Measurements from ENCODE around the gene DUSP9.

DUSP9 gene

DNA sequence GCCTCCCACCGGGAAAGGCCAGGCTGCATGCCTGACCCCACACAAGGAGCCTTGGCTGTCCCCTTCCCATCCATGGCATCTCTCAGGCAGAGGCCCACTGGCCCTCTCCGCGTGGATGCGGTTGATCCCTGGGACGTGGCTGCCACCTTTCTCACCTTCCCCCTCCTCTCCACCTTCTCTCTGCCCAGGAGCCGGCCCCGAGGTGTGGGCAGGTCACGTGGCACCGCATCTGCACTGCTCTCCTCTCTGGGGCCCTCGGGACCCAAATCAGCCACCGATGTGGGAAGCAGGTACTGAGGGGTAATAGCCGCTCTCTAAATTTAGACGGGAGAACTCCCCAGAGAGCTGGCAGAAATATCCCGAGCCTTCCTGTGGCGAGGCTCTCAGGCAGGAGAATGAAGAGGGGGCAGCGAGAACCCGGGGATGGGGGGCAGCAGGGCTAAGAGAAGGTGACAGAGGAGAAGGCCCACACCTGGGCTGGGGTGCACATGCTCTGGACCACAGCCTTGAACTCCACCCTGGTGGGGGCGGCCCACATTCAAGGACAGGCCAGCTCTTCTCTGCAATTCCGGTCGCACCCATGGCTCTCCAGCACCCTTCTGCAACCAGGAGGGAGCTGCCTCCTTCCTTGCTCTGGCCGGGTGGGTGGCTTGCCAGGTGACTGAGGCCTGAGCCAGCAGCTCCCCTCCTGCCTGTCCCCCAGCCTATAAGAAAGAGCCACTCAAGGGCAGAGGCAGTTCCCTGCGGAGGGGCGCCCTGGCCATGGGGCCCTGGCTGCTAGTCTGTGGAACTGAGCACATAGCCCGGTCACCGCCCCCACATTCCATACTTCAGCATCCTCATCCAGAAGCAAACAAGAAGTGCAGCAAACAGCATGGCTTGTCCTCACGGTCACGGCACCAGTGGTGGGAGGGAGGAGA, 9.6 kb upstream of the DUSP9 start:
- DNase-seq, result no peak

DNA sequence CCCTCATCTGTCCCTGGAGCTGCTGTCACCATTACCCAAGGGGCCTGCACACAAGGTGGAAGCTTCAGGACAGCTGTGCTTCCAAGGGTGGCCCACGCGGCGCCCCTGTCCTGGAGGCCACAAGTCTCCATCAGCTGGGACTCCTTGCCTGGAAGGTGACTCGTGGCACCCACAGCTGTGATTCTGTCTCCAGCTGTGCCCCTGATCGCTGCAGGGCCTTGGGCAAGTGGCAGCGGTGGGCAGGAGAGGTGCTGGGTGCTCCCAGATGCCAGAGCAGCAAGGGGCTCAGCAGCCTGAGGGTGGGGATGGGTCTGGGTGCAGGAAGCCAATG, 9.0 kb upstream of the DUSP9 start:
- DNase-seq, result no peak

DNA sequence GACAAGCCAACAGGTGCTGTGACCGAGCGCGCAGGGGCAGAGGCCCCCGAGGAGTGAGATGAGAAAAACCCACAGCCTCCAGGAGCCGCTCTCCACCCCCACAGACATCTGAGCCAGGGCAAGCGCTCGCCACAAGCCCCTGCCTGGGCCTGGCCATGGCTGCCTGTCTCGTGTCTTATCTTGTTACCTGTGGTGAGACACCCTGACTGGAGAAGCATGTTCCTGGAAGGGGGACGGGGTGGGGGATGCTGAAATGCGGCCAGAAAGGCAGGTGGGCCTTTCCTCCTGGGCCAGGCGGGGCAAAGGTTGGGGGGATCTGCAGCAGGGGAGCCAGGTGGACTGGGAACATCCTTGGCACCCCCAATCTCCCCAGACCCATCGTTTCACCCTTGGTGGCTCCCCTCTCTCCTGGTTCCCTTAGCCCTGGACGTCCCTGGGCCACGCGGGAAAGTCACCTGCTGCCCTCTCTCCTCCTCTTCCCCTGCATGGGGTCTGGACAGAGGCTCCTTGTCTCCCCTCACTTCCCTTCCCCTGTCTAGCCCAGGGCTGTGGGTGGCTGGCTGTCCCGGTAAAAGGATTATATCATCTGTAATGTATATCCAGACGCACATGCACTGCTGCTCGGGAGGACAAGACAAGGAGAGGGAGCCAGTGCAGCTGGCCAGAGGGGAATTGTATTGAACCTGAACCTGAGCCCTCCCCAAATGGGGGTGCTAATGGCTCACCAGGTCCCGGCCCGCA, 8.4 kb upstream of the DUSP9 start:
- DNase-seq, result no peak

DNA sequence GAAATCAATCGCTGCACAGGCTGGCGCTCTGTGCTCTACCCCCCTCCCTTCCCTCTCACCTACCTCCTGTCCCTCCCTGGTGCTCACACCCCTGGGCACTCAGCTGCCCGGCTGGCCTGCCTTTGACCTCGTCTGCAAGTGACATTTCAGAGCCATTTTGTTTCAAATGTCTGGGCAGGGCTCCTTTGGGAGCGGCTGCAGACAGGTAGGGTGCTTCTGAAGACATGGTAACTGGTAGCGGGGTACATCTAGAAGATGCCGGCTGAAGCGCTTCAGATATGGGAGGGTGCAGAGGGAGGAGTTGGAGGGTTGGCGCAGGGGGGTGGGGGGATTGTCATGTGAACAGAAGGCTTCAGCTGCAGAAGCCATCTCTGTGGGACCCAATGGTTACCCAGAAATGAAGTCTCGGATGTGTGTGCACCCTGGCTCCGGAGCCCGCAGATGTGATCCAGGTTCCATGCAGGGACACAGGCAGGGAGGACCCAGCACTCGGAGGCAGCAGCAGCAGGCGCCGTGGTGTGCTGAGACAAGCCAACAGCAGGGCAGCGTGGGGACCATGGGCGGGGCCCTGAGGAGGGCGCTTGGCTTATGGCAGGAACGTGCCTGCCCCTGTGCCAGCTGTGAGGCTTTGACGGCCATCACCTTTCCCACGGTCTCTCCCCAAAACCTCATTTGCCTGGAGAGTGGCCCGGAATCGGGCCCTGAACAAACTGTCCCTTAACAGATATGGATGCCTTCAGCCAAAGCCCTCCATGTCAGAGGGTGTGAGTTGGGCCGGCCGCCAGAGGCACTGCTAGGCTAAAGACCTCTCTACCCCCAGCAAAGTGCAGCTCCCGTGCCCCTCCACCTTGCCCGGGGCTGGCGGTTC, 7.6 kb upstream of the DUSP9 start:
- DNase-seq, result no peak

GRCh38 chrX:153640045-153640686, 6.8 kb upstream of the DUSP9 start:
- DNase-seq, result no peak

DNA sequence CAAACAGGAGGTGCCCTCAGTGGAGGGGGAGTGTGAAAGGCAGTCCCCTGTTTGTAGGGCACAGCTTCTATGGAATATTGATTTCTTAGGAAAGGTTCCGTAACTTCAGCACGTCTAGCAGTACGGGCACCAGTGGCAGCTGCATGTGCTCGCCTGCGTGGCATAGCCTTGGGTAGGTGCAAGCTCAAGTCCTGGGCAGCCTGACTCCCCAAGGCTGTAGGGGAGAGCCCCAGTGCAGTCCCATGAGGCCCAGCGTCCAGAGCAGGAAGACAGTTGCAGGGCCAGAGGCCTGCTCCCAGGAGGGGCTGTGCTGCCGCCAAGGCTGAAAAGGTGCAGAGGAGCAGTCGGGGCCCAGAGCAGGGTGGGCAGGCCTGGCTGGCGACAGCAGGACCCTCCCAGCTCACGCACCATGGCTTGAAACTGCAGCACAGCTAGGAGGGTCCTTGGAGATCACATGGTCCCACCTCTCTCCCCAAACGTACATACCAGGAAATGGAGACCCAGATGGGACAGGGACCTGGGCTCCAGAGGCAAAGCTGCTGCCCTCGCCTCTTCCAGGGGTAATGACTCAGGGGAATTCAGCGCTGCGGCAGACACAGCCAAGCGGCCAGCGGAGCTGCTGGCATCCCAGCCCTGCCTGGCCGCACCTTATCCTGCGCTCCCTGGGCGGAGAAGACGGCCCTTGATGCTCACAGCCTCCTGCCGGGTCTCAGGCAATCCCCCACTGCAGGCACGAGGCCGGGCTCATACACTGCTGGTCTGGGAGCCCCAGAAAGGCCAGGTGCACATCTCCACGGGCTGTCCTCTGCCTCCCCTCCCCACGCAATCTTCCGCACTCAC, 6.0 kb upstream of the DUSP9 start:
- DNase-seq, result no peak

- DNase-seq, result no peak
These were observed 5.4 kb upstream of the DUSP9 start for GRCh38 chrX:153641627-153642026.

DNA sequence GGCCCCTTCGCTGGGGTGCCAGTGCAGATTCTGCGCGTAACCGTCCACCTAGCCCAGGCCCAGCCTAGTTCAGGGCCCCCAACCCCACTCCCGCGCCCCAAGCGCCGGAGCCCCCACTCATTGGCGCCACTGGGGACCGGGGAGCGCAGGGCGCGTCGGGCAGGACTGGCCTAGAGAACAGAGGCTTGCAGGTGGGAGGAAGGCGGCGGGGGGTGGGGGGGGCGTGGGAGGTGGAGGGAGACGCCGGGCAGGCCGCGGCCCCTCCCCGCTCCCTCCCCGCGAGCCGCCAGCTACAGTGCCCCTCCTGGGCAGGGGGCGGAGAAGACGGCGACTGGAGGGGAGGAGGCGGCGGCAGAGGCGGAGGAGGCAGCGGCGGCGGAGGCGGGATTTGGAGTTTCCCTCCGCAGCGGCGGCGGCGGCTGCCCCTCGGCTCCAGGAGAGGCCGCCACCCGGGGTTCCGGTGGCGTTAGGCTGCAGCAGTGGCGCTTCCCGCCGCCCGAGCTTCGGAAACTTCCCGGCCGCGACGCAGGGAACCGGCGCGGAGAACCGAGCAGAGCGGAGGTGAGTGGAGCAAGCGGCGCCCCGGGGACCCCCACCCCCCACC, 4.8 kb upstream of the DUSP9 start:
- DNase-seq, result no peak

- no peak for DNase-seq
These were observed 4.2 kb upstream of the DUSP9 start for GRCh38 chrX:153642655-153643430.

DNA sequence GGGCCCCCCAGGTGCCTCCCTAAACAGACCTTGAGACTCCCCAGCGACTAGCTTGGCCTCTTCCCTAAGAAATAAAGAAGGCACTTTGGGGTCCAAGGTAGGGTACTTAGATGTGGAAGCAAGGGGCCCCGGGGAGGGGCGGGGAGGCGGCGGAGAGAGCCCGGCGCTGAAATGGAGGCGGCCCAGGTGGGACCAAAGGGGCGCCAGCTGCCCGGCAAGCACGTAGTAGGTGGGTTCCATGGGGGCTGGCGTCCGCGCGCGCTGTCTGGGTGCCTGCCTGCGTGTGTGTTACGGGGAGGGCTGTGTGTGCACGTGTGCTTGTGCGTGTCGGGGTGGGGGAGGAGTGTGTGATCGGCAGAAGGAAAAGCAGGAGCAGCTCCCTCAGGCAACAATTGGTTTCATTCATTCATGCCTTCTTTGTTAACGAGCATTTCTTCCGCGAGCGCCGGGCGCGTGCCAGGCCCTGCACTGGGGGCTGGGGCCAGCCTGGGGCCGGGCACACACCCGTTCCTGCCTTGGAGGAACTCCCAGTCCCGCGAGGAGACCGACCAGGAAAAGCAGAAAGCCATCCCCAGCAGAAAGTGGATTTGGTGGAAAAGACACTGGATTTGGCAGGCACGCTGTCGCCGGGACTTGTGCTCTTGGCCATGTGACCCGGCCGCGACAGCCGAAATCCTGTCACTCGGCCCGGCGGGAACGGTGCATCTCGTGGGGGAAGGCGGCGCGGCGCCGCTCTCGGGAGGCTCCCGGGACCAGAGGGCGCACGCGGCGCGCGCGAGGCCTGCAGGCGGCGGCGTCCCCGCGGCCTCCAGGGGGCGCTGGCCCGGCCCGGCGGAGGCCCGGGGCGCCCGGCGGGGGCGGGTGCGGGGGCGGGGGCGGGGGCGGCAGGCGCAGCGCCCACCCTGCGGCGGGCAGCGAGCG, 3.3 kb upstream of the DUSP9 start:
- DNase-seq, result no peak

DNA sequence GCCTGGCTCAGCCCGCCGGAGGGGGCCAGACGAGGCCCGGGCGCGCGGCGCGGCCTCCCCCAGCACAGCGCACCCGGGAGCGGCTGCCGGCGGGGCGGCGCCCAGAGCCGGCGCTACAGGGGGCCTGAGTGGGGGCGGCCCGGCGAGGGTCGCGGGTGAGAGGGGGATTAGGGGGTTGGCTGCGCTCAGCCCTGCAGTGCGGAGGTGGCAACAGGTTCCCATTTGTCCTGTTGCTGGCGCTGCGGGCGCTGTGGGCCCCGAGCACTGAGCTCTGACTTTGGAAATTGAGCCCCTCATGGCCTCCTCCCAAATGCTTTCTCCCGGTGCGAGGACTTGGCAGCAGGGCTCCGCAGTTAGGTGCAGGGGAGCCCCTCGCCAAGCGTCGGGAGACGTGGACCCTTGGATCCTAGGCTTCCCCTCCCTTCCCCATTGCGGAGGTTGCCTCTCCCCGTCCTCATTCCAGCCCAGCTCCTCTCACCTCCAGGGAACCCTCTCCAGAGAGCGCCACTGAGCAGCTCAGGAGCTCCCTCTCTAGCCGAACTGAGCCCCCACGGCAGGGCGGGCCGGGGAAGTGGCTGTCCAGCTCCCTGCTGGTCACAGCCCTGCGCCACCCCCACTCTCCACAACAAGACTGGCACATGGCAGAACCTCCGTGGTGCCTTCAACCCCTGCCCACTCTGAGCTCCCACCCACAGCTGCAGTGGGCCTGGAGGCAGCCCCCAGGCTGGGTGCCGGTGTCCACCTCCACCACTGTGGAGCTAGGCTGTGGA, 2.5 kb upstream of the DUSP9 start:
- DNase-seq, result no peak

DNA sequence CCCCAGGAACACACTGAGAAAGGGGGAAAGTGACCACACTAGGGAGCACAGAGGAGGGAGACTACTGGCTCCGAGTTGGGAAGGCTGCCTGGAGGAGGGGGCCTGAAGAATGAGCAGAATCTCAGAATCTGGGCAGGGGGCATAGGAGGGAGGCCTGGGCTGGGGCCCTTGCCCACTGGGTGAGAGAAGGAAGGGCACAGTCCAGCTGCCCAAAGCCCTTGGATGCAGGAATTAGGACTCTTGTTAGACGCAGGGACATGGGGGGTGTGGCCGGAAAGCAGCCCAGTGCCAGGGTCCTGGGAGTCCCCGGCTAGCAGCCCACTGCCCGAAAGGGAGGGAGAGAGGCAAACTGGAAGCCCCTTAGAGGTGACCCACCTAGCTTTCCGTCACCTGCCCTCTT, 1.9 kb upstream of the DUSP9 start:
- no peak for DNase-seq

- DNase-seq, result no peak
These were observed 998 bp upstream of the DUSP9 start for GRCh38 chrX:153645921-153646488.

DNA sequence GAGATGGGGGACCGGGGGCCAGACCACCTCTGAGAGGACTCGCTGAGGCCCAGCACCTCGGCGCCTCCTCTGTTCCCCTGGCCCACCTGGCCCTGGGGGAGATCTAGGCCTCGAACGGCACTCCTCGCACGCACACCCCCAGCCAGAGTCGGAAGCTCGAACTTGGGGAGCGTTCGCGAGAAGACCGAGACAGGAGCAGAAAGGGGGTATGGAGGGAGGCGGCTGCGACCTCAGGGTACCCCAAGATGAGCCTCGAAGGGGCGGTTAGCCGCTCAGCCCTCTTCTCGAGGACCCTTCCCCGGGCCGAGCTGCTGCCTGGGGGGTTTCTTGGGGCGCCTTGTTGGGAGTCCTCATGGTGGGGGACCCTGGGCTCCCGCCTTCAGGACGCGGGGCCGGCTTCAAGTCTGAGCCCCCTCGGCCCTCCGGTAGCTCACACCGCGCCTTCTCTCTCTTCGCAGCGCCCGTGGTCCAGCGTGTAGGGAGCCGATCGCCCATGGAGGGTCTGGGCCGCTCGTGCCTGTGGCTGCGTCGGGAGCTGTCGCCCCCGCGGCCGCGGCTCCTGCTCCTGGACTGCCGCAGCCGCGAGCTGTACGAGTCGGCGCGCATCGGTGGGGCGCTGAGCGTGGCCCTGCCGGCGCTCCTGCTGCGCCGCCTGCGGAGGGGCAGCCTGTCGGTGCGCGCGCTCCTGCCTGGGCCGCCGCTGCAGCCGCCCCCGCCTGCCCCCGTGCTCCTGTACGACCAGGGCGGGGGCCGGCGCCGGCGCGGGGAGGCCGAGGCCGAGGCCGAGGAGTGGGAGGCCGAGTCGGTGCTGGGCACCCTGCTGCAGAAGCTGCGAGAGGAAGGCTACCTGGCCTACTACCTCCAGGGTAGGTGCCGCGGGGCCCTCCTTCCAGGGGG, 706 bp downstream of the DUSP9 start:
- no peak for DNase-seq

DNA sequence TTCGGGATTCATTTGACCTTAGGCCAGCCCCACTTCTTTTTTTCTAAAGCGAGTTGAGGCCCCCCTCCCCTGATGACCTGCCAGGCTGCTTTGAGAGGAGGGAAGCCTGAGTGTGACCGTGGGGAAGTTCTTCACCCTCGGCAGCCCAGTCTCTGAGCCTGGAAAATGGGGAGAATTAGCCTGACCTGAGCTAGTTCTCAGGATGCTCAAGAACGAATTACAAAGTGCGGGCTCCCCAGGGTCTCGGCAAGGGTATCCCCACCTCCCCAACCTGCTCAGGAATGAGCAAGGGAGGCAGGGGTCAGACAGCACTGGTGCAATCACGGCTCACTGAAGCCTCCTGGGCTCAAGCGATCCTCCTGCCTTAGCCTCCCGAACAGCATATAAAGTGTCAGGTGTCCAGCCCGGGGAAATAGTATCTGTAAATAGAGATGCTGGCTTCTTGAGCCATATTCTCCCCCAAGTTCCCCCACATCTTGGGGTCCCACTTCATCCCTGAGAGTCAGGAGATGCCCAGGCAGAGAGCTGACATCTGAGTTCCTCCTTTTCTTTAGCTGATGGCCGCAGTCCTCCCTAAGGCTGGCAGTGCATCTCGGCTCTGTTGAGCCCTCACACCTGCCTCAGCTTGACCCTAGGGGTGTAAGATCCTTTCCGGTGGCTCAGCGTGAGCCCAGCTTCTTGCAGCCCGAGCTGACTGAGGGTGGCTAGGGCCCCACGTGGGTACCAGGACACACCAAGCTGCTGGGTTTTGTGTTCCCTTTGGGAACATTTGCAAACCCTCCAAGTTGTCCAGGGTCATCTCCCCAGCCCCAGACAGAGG, 1.6 kb downstream of the DUSP9 start:
- no peak for DNase-seq

DNA sequence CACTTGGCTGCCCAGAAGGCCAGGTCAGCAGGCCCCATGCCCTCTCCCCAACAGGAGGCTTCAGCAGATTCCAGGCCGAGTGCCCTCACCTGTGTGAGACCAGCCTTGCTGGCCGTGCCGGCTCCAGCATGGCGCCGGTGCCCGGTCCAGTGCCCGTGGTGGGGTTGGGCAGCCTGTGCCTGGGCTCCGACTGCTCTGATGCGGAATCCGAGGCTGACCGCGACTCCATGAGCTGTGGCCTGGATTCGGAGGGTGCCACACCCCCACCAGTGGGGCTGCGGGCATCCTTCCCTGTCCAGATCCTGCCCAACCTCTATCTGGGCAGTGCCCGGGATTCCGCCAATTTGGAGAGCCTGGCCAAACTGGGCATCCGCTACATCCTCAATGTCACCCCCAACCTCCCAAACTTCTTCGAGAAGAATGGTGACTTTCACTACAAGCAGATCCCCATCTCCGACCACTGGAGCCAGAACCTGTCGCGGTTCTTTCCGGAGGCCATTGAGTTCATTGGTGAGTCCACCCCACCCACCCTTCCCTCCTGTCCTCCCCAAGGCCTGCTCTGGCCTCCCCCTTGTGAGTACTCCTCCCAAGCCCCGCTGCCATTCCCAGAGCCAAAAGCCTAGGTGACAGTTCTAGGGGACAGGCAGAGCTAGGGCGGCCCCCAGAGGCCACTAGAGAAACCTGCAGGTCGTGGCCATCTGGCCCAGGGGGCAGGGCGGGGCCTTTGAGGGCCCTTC, 2.3 kb downstream of the DUSP9 start:
- no peak for DNase-seq

Data from eye (tissue), 1 donor.